Stimulated activated CD4-positive, alpha-beta T cell treated with anti-CD3 and anti-CD28 coated beads, Interleukin-1b, Interleukin-23, amount 100 ng/mL, for 1 hour (primary cell): Measurements from ENCODE around the gene EXT2.

Source experiments
- DNase-seq, 2 donors: peaks; one replicate each; pipeline ENCODE4 v3.0.0-alpha.2; 2020; ENCODE audit warnings: low read depth in 2 of 2

EXT2 gene

DNA sequence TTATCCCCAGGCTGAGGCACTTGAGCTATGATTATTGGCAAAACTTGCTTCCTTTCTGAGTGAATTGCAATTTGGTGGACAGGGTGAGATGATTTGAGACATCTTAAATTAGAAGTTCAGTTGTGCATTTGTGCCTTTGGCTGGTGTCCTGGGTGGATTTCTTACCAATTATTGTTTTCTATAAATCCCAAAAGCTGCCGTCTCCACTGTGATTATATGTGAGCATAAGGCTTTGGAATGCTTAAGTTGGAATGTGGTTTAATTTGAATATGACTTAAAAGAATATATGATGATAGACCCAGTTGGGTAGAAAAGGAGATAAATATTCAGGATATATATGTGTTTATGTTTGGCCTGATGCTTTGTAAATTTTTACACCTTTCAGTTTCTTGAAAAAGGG, 70.0 kb downstream of the EXT2 start:
- no peak for DNase-seq

DNA sequence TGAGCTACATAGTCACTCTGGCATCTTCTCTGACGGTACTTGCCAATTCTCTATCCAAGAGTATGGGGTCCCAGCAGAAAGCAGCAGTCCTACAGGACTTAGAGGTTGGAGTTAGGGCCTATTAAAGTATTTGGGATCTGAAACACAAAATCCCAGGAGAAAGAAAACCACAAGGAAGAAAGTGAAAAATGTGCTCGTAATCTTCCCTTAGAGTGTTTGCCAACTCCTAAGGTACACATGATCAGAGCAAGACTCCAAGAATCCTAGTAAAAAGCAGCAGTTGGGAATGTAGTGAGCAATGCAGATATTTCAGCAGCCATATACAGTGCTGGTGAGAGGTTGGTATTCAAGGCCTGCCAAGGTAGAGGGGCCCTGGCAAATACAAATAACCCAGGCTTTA, 71.6 kb downstream of the EXT2 start:
- DNase-seq, result no peak

DNA sequence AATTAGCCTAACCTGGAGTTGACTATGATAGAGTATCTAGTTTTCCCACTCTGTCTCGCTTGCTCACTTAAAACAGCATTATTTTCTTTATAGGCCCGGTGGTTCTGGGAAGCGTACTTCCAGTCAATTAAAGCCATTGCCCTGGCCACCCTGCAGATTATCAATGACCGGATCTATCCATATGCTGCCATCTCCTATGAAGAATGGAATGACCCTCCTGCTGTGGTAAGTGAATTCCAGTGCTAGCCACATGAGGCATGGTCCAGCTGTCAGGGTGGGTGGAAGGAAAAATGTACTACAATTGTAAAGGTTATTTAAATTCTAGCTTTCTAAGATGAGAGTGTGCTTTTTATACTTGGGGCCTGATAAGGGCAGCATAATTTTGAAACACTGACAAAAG, 76.0 kb downstream of the EXT2 start:
- no peak for DNase-seq

DNA sequence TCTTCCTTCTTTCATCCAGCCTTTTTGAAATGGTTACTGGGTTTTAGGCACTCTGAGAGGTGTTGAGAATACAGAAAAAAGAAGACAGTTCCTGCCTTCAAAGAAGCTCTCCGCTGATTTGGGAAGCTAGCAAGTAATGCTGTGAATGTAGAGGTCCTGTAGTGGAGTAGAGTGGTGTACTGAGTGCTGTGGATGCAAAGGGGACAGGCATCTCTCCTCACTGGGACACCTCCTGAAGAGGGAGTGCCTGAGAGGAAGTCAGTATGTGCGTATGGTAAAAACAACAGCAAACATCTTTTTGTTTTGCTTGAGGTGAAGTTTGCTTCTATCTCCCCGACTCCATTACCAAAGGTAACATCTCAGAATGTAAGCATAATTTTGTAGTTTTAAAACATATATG, 77.5 kb downstream of the EXT2 start:
- no peak for DNase-seq

DNA sequence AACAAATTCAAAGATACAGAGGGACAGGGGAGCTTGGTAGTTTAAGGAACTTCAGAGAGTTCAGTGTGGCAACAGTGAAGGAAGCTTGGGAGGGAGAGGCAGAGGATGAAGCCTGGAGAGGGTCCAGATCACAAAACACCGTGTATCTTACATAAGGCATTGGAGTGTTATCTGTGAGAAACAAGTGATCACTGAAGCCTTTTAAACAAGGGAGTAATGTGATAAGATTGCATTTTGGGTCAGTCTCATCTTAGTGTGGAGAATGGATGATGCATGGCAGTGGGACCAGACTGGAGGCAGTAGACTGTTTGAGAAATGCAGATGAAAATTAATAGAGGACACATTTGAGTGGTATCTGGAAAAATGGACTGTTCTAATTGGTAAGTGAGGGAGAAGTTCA, 79.4 kb downstream of the EXT2 start:
- DNase-seq, result no peak

DNA sequence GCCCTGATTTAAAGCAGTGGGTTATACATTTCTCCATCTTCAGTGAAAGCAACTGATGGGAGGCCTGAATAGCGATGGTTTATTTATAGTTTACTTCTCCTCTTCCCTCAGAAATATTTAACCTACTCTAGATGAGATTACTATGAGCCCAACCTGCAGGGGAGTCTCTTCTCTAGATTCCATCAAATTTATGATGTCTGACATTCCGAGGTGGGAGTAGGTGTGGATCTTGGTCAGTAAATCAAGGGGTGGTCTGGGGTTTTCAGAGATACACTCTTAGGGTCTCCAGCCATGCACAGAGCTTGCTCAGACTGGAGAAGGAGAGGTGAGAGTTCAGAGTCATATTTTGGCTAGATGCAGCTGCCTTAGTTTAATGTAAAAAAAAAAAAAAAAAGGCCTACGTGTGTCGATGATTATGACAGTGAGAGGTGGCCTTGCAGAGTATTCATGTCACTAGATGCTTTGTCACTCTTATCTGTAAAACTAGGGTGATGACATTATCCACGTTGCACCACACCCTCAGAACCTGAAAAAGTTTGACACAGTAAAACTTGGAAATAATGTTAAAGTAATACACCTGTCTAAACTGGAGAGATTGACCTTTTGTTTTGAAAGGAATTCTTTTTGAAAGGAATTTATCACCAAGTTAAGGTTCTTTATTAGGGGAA, 81.2 kb downstream of the EXT2 start:
- DNase-seq, result no peak

DNA sequence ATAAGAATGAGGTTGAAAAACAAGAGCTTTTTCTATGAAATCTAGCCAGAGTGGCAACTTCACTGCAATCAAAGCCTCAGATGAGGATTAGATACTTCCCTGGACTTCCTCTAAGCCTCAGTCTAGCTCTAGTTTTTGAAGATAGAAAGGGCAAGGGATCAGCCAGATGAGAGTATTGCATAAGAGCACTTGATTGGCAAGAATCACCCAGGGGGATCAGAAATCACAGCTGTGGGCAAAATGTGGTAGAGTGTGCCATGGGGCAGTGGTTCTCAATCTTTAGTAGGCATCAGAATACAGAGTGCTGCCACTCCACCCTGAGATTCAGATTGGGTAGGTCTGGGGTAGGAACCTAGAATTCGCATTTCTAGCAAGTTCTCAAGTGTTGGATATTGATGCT, 82.4 kb downstream of the EXT2 start:
- no peak for DNase-seq

DNA sequence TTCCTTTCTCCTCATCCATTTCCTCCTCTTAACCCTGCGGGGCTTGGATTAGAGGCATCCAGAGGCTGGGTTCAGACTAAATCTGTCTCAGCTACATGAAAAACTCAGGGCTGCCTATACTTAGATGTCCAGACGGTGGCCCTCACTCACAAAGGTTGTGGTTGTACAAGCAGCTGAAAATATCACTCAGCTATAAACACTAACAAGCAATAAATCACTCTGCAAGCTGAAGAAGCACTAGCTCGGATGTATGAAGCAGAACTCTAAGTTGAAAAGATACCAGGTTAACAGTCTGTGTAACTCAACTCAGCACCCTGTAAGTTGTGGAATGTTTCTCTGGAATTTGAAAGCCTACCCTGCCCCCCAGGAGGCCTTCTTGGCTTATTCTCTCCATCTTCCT, 82.9 kb downstream of the EXT2 start:
- DNase-seq, result no peak

DNA sequence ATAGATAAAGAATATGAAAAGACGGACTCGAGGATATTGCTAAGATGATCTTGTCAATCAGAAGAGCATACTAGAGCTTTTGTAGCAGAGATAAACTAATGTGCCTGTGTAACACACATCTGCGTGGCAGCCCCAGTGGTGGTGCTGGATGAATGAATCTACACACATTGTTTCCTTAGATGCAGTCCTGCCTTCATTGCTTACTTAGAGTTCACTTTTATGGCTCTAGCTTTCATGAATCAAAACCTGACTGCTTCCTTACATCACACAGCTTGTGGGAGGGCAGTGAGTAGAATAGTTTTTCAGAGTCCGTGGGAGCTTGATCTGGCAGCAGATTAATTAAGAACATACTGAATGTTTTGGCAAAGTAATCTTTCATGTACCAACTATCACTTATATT, 83.7 kb downstream of the EXT2 start:
- no peak for DNase-seq

DNA sequence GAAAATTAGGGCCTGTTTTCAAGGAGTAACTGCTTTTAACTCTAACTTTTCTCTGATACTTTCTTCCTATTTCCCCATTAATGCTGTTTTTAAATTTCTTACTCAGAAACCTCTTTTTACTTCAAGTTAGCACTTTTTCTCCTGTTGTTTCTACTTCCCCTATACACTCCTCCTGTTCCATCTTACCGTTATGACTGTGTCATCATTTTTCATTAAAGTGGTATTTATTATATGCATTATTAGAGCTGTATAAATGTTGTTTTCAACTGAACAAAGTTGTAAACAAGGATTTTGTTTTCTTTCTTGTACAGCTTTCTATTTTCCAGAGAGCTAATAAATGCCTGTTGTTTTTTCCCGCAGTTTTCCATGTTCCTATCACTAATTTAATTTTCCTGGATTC, 84.6 kb downstream of the EXT2 start:
- DNase-seq, result no peak

DNA sequence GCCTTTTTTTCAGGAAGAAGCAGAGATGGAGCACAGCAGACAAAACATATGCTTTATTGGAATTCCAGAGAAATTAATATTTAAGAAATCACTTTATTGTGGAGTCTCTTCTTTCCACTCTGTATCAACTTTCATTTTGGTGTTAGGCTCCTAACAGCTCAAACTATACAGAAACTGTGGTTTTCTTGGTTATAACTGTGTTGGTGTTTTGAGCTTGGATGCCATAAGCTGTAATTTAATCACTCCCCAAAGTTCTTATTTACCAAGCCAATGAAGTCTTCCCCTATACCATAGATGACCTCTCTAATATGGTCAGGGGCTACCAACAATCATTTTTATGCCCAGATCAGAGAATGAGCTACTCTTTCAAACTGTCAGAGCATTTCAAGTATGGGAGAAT, 90.0 kb downstream of the EXT2 start:
- no peak for DNase-seq

DNA sequence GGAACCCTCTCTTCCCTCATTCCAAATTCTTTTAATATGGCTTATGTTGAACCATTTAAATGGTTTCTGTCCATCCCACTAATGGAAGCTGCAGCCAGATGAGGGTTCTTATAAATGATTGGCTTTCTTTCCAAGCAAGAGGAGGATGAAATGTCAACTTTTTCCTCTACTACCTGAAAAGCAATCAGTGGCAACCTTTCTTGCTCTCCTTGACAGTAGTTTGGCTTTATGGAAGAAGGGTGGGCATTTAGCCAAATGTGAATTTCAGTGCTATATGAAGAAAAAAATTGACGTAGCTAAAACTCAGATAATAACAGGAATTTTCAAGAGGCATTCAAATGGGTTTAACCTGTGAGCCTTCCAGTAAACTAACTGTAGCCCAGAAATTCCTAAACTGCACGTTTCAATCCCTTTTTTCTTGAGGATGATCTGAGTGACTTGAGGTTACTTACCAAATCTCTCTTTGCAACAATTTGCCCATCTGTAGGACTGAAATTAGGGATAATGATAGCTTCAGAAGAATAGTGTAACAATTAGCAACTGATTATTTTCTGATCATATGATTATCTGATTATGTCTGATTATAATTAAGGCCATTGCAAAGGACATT, 90.9 kb downstream of the EXT2 start:
- no peak for DNase-seq

DNA sequence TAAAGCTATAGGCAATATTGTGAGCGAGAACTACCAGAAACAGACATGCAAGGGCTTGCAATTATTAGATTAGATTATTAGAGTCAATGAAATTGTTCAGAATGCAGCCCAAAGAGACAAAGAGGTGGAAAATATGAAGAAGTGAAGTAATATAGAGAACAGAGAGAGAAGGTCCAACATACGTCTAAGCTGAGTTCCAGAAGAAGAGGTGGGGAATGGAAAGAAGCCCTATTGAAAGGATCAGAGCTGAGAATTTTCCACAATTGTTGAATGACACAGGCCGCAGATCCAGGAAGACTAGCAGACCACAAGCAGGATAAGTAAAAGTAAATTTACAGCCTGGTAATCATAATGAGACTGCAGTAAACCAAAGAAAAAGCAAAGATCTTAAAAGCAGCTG, 93.2 kb downstream of the EXT2 start:
- DNase-seq, result no peak

DNA sequence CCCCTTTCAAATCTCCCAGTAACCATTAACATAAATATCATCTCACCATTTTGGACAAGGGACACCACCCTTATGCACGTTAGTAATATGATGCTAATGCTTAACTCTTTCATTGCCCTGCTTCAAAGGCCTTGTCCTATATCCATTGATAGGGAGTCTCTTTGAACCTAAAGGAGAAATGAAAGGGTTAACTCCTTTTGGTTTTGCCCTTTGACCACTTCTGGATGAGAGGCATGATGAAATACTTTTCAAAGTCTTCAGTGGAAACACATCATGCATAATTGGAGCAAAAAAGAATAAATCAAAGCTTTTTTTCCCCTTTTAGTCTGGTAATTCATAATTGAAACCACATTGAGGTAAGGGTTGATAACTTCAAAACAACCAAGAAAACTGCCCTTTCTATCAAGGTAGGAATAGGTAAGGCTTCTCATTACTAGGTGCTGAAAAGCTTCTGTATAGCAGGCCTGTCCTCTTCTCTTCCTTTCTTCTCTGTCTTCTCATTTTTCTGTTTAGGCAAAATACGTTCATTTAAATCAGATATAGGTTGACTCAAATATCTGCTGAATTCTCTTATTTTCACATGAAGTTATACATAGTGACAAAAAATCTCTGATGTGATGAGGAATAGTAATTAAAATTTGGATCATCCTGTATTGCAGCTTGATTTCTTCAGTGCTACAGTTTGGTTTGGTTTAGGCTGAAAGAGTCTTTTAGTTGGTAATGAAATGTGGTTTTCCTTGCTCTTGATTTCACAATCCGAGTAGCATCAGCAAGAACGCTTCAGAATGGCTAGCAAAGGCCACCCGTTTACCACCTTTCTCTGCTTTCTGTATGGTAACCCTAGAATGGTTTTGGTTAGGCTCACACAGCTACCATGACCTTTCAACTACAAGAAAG, 94.8 kb downstream of the EXT2 start:
- DNase-seq, result no peak

DNA sequence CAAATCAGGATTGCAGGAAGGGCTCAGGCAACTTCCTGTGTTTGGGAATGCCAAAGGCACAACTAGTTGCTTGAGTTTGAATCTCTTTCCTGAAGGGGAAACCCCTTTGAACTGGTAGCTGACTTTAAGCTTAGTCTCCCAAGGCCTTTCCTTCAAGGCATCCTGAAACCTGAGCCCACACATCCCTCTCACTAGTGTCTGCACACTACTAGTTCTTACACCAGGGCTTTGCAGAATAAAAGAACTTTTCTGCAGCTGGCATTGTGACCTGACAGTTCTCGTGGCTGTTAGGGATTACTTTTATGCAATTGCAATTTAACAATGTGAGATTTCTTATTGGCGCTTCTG, 95.4 kb downstream of the EXT2 start:
- DNase-seq, result no peak

DNA sequence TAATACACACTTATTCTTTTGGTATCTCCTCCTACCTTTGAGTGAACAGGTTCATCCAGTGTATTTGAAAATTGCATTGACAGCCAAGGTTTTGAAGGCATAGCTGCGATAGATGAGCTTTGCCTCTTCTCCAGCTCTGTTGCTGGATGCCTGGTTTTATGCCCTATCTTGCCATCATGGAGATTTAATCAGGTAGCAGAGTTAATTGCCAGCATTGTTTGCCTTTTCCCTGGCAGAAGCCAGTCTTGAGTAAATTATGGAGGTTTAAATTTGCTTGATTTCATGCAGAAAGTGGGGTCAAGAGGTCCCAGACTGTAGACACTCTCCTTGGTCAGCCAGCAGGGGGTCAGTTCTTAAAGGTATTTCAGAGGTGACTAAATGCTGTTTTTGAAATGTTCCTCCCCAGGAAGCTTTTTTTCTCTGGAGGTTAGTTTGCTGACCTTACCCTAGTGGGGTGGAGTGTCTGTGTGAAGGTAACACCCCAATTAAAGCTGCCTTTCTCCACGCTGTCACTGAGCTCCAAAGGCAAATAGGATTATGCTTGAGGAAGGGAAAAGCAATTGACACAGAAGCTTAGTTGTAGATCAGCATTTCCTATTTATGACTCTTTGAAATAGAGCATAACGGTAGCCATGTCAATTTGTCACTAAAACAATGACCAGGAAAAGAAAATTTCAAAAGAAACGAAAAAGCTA, 96.0 kb downstream of the EXT2 start:
- DNase-seq, result no peak

DNA sequence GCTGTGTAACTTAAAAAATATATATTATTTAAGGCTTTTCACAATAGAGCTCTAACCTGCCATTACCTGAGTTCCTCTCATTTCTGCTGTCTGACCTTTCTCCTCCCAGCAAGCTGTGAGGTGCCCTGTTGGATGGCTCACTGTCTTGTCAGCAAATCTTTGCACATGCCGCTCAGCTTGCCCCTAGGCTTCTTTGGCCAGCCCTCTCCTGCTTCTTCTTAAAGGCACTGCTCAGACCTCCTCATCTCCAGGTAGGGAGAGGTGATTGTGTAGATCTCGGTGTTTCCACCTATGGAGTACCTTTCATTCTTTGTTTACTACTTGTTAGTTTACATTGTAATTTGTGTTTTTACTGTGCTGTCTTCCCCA, 96.5 kb downstream of the EXT2 start:
- no peak for DNase-seq

DNA sequence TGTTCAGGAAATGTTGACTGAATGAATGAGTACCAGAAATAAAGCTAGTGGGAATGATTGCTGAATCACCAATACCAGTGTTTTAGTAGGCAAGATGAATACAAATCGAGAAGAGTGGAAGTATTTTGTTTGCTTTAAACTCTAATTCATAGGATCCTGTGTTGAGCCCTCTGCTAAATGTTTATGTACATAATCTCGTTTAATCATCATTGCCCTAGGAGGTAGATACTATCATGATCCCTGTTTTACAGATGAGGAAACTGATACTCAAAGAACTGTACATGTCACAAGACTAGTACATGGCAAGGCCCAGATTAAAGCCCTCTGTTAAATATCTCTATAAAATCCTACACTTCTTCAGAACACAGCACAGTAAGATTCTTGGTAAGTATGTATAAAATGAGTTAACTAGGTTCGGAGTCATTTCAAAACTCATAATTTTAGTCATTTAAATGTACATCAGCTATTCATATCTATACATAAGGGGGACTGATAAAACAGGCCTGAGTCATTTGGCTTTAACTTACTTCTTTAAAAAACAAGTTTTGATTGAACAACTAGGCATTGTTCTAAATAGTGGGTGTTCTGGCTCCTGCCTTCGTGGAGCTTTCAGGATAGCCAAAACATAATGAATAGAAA, 97.1 kb downstream of the EXT2 start:
- no peak for DNase-seq

DNA sequence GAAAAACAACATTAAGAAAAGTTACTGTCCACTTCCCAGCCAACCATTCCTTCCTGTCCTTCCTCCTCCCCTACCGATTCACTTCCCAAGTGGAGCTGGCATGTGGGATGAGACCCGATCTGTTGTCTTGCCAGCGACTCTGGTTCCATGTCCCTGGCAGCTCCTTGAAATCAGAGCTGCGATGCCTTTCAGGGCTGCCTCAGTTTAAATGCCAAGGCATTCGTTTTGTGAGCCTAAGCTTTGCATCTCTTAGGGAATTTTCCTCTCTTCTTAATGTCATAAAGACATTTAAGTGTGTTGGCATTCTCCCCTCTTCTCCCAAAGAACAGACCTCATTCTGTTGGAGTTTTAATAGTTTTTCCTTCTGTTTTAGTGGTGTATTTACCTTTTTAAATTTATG, 98.4 kb downstream of the EXT2 start:
- no peak for DNase-seq

DNA sequence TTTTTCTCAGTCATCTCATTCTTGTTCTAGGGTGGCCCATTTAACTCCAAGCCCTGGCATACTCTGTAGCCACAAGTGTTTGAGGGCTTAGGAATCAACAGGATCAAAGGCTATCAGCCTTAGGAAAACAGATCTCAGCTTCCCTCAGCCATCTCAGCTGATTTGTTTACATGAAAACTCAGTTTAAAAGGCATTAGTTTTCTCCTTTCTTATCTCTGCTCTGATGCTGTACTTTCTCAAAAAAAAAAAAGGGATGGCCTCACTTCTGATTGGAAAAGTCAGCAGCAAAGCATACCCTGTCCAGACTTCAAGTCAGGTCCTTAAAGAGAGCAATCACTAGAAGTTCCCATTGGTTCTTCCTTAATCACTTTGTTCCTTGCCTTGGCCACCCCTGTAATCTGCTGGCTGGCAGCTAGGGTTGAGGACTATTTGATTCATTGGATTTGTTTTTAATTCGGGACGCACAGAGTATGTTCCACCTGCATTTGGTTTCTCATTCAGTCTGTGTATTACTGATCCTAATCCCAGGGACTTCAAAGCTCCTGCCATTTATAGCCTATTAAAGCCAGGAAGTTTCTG, 102.8 kb downstream of the EXT2 start:
- DNase-seq, result no peak

DNA sequence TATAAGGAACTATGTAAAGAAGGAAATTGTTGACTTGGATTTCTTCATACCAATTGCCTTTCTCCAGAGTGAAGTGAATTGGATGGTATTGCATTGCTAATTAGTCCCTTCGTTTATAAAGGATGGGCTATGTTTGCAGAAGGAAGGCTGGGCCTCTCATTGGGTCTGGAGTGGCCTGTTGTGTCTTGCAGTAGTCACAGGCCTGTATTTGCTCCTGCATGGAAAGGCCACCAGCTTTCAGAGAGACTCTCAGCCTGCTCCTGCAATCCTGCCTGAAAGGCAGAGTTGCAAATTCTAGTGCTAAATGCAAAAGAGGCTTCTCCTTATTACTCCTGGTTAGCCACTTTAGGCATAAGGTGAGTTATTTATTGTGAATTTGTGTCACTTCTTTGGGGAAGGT, 103.8 kb downstream of the EXT2 start:
- no peak for DNase-seq

DNA sequence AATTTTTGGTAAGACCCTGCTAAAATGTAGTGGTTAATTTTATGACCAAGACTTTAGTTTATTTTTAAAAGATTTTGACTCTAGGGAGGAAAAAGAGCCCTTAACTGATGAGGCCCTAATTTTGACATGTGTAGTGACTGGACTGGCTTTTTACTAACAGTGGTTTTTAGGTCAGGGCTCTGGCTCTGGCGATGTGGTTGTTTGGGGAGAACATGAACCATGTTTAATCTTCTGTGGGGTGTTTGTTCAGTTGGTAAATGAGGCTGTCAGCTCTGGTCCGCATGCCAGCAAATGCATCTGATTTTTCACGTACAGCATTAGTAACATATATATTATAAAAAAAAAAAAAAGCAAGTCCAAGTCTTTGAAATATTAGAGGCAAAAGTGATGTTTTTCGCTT, 104.3 kb downstream of the EXT2 start:
- no peak for DNase-seq
